Activated CD4-positive, alpha-beta memory T cell treated with anti-CD3 and anti-CD28 coated beads, Interleukin-2, amount 10 ng/mL, durations not matched to agents 7 days and 5 days (primary cell): ENCODE measurements around the gene METTL9. TPM values are rescaled to one million over a fixed set of nuclear protein-coding genes. Genes with fewer than 3 reads are reported as not detected.
"Not testable (repeated sequence)": the region's sequence is repeated elsewhere in the genome, so short reads cannot be mapped to it uniquely, and the experiment has no call there.

Experiments used
- CTCF ChIA-PET: fragments of 350-600 bp; sonication (Branson Sonifier 250); formaldehyde crosslinking; loops from one replicate; lab custom pipeline; 2021; ENCODE audit warnings: antibody characterized with exemption, inconsistent platforms; lab: Charles Lee
- POLR2A ChIA-PET: fragments of 350-600 bp; sonication (Branson Sonifier 250); formaldehyde crosslinking; loops from one replicate; lab custom pipeline; 2021; ENCODE audit warnings: antibody characterized with exemption; lab: Charles Lee
- DNase-seq: peaks from one replicate; pipeline ENCODE4 v3.0.0-alpha.2; 2020
- H3K27ac Mint-ChIP-seq: one replicate; pipeline ENCODE4 v1.8.0; 2021; ENCODE audit warnings: mild to moderate bottlenecking, mixed read lengths
- H3K27me3 Mint-ChIP-seq: one replicate; pipeline ENCODE4 v1.8.0; 2021; ENCODE audit warnings: mixed read lengths
- H3K36me3 Mint-ChIP-seq: one replicate; pipeline ENCODE4 v1.8.0; 2021; ENCODE audit warnings: low read depth, mixed read lengths
- H3K4me1 Mint-ChIP-seq: one replicate; pipeline ENCODE4 v1.8.0; 2021; ENCODE audit warnings: mixed read lengths
- H3K4me3 Mint-ChIP-seq: one replicate; pipeline ENCODE4 v1.8.0; 2021; ENCODE audit warnings: mild to moderate bottlenecking, mixed read lengths
- H3K9me3 Mint-ChIP-seq: one replicate; pipeline ENCODE4 v1.8.0; 2021; ENCODE audit warnings: mixed read lengths
- total RNA-seq, 2 experiments: library from RNA; stranded (reverse); gene quantifications; one replicate each; pipeline ENCODE4 v1.2.3, GENCODE V29; 2021

The METTL9 gene
- 10 to 100 TPM; 84.2 to 86.1 TPM for total RNA-seq

DNA sequence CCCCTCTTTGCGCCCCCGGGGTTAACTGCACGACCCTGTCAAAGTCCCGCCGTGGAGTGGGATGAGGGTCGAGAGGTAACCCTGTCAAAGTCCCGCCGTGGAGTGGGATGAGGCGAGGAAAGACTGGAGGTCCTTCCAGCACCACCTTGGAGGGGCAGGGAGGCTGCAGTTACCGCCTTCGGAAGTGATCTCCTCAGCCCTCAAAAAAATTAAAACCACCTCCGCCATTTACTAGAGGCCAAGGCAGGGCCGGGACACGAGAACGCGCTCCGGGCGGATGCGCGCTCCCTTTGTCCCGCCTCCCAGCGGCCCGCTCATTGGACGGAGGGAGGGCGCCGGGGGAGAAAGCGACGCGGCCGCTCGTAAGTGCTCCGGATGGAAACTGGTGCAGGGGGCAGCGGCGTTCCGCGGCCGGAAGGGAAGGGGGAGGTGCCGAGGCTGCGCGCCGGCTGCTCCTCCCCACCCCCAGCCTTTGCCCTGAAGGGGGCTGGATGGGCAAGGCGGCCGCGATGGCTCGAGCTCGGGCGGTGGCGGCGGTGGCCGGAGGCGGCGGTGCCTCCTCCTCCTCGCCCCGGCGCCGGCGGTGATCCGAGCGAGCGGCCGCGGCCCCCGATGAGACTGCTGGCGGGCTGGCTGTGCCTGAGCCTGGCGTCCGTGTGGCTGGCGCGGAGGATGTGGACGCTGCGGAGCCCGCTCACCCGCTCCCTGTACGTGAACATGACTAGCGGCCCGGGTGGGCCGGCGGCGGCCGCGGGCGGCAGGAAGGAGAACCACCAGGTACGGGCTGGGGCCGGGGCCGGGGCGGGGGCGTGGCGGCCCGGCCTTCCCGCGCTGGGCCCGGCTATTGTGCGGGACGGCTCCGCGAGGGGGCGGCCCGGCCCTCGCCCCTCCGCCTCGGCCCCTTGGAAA, at the start of gene METTL9:
TSS of gene METTL9 (plus strand) at position 456 of the 909 bp plus-strand sequence. CDS start at position 613, 157 bp downstream.
- peaks cover 52% of the 10 kb centered on the region for H3K4me1 Mint-ChIP-seq
- peaks cover 7% of the 10 kb centered on the region for H3K36me3 Mint-ChIP-seq
- ChIA-PET CTCF (no interaction called here), POLR2A (interaction anchor here (0.7 to 4.0 kb wide), 6 partner anchors 9 to 46 kb away, joined by 3 to 33 read pairs (median 4); no protein-coding TSS in a partner anchor)
- no peaks in the 10 kb centered on the region for H3K27me3 Mint-ChIP-seq
- H3K9me3 Mint-ChIP-seq, result no peaks in the 10 kb centered on the region
- peak within 1 kb of the TSS; percentile 85 for H3K27ac Mint-ChIP-seq
- DNase-seq, result peak; percentile 96
- H3K4me3 Mint-ChIP-seq, result peak within 1 kb of the TSS; percentile 88

DNA sequence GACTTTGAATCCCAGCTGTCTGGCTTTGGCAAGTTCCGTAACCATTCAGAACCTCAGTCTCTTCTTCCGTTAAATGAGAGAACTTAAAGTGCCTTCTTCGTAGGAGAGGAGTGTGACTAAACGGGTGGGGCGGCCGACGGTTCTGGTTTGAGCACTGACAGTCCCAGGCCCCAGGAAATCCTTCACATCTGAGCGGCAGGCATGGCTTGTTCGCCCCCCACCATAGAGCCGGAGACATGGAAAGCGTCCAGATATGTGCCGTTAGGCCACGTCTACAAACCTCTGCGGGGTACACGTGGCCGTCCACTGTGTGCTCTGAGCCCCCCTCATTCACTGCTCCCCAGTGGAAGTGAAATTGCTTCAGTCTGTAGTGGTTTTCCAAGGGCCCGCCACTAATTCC, 49.4 kb upstream of the METTL9 start:
- H3K9me3 Mint-ChIP-seq, H3K36me3 Mint-ChIP-seq, DNase-seq, POLR2A ChIA-PET, CTCF ChIA-PET, H3K4me3 Mint-ChIP-seq, H3K4me1 Mint-ChIP-seq, H3K27me3 Mint-ChIP-seq, H3K27ac Mint-ChIP-seq: not testable (repeated sequence)

DNA sequence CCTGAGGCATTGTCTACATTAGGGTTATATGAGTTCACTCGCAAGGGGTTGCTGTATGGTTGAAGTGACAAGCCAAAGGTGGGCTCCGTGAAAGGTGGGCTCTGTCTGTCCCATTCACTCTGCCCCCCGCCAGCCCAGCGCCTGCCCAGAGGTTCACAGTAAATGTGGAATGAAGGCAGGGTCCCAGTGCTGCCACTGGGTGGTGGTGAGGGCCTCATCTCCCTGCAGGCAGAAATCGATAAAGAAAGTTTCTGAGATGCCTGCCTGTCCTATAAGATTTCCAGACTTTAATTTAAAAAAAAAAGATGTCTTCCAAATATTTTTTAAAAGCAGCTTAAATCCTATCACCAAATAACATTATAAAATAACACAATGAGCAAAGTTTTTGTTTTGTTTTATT, 48.9 kb upstream of the METTL9 start:
- POLR2A ChIA-PET, H3K9me3 Mint-ChIP-seq, H3K4me3 Mint-ChIP-seq, DNase-seq, H3K27ac Mint-ChIP-seq, H3K36me3 Mint-ChIP-seq, CTCF ChIA-PET, H3K27me3 Mint-ChIP-seq: not testable (repeated sequence)
- peaks cover 13% of the 10 kb centered on the region for H3K4me1 Mint-ChIP-seq

DNA sequence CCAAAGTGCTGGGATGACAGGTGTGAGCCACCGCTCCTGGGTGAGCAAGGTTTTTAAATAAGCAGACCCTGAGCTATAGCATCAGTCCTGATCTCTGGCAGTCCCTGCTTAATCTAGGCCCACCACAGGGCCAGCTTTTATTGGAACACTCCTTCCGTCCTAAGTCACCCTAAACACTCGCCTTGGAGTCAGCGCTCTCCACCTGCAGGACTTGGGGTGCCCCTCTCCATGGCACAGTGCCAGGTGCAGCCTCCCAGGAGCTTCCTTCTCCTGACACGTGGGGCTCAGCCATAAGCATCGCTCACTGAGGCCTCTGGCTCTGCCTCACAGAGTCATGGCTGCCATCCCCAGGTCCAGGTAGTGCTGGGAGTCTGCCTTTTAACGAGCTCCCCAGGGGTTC, 48.3 kb upstream of the METTL9 start:
- H3K27ac Mint-ChIP-seq, CTCF ChIA-PET: not testable (repeated sequence)
- peaks cover 14% of the 10 kb centered on the region for H3K4me1 Mint-ChIP-seq

DNA sequence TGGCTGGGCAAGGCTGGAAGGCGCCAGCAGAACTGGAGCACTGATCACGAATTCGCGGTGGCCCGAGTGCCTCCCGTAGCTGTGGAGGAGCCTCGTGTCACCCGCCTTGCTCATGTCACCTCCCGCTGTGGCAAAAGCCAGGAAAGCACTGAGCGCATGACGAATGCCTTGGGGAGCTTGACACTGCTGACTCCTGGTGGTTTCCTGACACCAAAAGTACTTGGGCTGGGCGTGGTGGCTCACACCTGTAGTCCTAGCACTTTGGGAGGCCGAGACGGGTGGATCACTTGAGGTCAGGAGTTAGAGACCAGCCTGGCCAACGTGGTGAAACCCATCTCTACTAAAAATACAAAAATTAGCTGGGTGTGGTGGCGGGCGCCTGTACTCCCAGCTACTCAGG, 47.8 kb upstream of the METTL9 start:
- H3K36me3 Mint-ChIP-seq, H3K4me3 Mint-ChIP-seq, CTCF ChIA-PET, DNase-seq, POLR2A ChIA-PET, H3K9me3 Mint-ChIP-seq, H3K27me3 Mint-ChIP-seq, H3K27ac Mint-ChIP-seq: not testable (repeated sequence)
- peaks cover 14% of the 10 kb centered on the region for H3K4me1 Mint-ChIP-seq

More for the DNA sequence above, 48.3 kb upstream of the METTL9 start:
- H3K9me3 Mint-ChIP-seq, POLR2A ChIA-PET, H3K27me3 Mint-ChIP-seq, H3K36me3 Mint-ChIP-seq, H3K4me3 Mint-ChIP-seq, DNase-seq: not testable (repeated sequence)

DNA sequence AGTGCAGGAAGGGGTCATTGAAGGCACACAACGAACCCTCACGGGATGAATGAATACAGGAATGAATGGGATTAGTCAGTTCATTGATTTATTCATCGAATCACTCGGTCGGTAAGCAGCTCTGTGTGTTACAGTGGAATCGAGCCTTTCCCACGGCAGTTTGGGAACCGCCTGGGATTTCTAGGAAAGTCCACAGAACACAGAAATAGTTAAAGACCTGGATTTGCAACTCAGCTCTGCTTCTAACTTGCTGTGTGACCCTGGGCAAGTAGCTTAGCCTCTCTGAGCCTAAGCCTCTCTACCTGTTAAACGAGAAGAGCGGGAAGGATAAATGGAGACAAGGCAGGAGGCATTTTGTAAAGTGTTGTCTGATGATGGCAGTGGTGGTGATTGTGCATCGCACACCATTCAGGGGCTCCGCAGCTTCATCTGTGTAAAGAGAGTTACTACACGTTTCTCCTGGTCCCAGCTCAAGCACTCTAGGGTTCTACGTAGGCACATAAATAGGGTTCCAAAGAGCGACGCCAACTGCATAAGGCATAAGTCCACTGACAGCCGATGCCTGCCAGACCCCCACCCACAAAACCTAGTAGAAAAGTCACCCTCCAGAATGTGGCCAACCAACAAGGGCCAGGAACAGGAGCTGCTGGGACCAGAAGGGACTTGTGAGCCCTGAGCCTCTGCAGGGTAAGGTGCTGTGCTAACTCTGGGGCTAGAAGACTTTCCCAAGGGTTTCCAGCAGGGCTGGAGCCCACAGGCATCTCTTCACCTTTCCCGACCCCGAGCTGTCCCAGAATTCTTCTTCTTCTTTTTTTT, 45.7 kb upstream of the METTL9 start:
- not testable (repeated sequence) for H3K27ac Mint-ChIP-seq, H3K9me3 Mint-ChIP-seq, H3K36me3 Mint-ChIP-seq, H3K4me3 Mint-ChIP-seq, H3K27me3 Mint-ChIP-seq, DNase-seq
- POLR2A ChIA-PET, result interaction anchor here (0.6 to 0.8 kb wide), 2 partner anchors 34 to 52 kb away, joined by 3 to 4 read pairs; no protein-coding TSS in a partner anchor
- peaks cover 14% of the 10 kb centered on the region for H3K4me1 Mint-ChIP-seq
- CTCF ChIA-PET, result interaction anchor here (0.6 to 1.4 kb wide), 6 partner anchors 10 to 400 kb away, joined by 3 to 6 read pairs (median 3); no protein-coding TSS in a partner anchor

DNA sequence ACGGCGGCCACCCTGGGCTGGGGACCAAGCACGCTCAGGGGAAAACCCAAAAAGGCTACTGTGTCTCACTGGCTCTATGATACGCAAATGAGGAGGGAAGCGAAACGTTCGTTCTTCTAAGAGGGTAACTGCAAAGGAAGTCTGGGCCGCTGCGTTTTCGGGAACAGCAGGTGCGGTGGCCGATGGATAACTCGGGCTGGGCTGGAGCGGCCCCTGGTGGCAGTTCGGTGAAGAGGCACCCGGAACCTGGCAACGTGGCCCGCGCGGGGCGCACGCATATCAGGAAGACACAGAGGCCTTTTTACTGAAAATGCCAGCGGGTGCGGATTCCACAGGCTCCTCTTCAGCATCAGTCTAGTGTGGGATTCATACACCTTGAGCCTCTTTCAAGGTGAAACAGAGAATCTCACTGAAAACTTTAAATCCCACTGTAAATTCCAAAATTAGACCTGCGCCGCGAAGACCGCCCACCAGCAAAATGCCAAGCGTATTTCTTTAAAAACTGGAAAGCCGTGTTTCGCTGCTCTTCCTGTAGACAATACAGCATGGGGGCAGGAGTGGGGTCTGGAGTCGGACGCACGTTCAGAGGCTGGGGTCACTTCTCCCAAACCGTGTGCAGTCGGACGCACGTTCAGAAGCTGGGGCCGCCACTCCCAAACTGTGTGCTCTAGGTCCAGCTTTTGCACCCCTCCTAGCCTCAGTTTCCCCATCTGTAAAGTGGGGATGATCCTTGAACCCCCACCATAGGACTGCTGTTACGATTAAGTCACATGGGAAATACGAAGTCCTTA, 44.4 kb upstream of the METTL9 start:
- DNase-seq, result peak; percentile 91
- ChIA-PET CTCF (interaction anchor here (0.6 to 1.2 kb wide), 4 partner anchors 9 to 254 kb away, joined by 3 to 6 read pairs (median 3); no protein-coding TSS in a partner anchor), POLR2A (no interaction called here)
- Mint-ChIP-seq H3K27ac (no peak overlapping the region), H3K27me3 (peaks cover 5% of the 10 kb centered on the region), H3K9me3 (no peaks in the 10 kb centered on the region), H3K4me1 (peaks cover 14% of the 10 kb centered on the region), H3K36me3 (no peaks in the 10 kb centered on the region), H3K4me3 (peak overlapping the region; percentile 45)

DNA sequence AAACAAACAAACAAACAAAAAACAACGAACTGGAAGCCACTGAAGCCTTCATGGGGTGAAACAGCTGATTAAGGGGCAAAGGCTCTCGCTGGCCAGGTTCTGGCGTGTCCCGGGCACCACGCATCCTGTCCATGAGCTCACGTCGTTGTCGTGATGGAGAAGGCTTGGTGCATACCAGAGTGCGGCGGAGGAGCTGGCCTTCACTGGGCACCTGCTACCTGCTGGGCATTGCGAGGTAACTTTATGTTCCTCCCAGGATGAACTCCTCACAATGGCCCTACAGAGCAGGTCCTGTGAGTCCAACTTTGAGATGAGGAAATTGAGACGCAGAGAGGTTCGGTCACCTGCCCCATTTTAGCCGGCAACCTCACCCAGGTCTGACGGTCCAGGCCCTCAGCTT, 43.8 kb upstream of the METTL9 start:
- H3K36me3 Mint-ChIP-seq, H3K27me3 Mint-ChIP-seq, POLR2A ChIA-PET, DNase-seq, H3K4me3 Mint-ChIP-seq, H3K9me3 Mint-ChIP-seq, H3K27ac Mint-ChIP-seq: not testable (repeated sequence)
- H3K4me1 Mint-ChIP-seq, result peaks cover 14% of the 10 kb centered on the region
- CTCF ChIA-PET, result interaction anchor here (0.9 to 1.4 kb wide), 4 partner anchors 9 to 255 kb away, joined by 3 to 6 read pairs (median 3); no protein-coding TSS in a partner anchor

DNA sequence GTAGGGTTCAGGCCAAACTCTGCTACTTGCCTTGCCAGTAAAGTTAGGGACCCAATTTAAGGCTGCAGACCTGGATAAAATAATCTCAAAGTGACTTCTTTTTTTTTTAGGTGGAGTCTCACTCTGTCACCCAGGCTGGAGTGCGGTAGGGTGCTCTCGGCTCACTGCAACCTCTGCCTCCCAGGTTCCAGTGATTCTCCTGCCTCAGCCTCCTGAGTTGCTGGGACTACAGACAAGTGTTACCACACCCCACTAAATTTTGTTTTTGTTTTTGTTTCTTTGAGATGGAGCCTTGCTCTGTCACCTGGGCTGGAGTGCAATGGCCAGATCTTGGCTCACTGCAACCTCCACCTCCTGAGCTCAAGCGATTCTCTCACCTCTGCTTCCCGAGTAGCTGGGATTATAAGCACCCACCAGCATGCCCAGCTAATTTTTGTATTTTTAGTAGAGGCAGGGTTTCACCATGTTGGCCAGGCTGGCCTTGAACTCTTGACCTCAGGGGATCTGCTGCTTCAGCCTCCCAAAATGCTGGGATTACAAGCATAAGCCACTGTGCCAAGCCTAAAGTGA, 43.3 kb upstream of the METTL9 start:
- DNase-seq, H3K9me3 Mint-ChIP-seq, POLR2A ChIA-PET, H3K36me3 Mint-ChIP-seq, H3K4me3 Mint-ChIP-seq, H3K27ac Mint-ChIP-seq, H3K27me3 Mint-ChIP-seq: not testable (repeated sequence)
- CTCF ChIA-PET, result interaction anchor here (1.1 to 1.4 kb wide), 3 partner anchors 8 to 255 kb away, joined by 3 to 6 read pairs (median 3); no protein-coding TSS in a partner anchor
- peaks cover 14% of the 10 kb centered on the region for H3K4me1 Mint-ChIP-seq

DNA sequence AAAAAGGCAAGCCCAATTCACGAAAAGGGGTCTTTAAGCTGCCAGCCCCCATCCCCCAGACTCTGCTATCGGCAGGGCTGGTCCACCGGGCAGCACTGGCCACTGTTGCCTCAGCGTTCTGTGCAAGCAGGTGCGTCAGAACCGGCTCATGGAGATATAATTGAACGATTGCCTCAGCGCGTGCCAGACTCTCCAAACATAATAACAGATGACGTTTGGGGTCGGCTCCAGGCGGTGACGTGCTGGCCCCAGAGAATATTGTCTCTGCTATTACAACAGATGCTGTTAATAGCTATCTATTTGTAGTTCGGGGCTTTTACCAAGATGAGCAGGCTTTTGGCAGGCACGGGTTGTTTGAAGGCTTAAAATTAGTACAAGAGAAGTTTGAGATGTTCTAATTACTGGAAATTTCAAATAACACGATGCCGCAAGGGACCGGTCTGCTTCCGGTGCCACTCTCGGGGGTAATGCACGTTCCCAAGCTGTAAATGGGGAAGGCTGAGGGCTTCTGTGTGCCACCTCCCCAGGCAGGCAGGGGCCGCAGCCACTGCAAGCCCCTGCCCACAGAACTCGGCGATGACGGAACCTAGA, 42.6 kb upstream of the METTL9 start:
- H3K4me3 Mint-ChIP-seq, H3K9me3 Mint-ChIP-seq, H3K36me3 Mint-ChIP-seq, H3K27ac Mint-ChIP-seq, POLR2A ChIA-PET, H3K27me3 Mint-ChIP-seq, DNase-seq: not testable (repeated sequence)
- CTCF ChIA-PET, result interaction anchor here (0.5 to 1.4 kb wide), 2 partner anchors 11 to 256 kb away, joined by 3 read pairs; no protein-coding TSS in a partner anchor
- peaks cover 14% of the 10 kb centered on the region for H3K4me1 Mint-ChIP-seq

DNA sequence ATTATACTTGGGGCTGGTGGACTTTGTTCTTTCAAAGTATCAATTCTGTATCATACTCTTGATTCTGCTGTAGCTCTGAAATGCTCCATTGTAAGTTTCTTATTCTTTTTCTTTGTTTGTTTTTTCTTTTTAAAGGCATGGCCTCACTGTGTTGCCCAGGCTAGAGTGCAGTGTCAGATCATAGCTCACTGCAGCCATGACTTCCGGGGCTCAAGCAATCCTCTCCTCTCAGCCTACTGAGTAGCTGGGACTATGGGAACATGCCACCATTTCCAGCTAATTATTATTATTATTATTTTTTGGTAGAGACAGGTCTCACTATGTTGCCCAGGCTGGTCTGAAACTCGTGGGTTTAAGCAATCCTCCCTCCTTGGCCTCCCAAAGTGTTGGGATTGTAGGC, 38.9 kb upstream of the METTL9 start:
- Mint-ChIP-seq H3K36me3 (no peaks in the 10 kb centered on the region), H3K4me1 (peaks cover under 1% of the 10 kb centered on the region), H3K27me3 (no peaks in the 10 kb centered on the region), H3K9me3 (no peaks in the 10 kb centered on the region), H3K4me3 (no peak overlapping the region), H3K27ac (no peak overlapping the region)
- DNase-seq, result no peak
- ChIA-PET POLR2A (no interaction called here), CTCF (no interaction called here)

DNA sequence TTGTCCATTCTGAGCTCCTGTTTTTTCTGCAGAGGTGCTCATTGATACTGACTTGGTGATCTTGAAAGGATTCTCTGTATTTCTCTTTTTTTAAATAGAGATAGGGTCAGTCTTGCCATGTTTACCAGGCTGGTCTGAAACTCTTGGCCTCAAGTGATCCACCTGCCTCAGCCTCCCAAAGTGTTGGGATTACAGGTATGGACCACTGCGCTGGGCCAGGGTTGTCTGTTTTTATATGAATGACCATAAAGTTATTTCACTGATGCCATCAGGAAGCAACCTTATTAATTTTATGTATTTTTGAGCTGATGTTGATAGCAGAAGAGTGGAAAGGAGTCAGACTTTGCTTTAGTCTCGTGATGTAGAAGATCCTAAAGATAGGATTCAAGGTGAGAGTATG, 35.7 kb upstream of the METTL9 start:
- no peaks in the 10 kb centered on the region for H3K36me3 Mint-ChIP-seq
- peaks cover 3% of the 10 kb centered on the region for H3K27me3 Mint-ChIP-seq
- H3K4me1 Mint-ChIP-seq, result peaks cover 4% of the 10 kb centered on the region
- H3K9me3 Mint-ChIP-seq, result no peaks in the 10 kb centered on the region
- DNase-seq, result no peak
- ChIA-PET POLR2A (no interaction called here), CTCF (interaction anchor here (0.9 to 1.8 kb wide), 3 partner anchors 8 to 77 kb away, joined by 3 read pairs; no protein-coding TSS in a partner anchor)
- H3K4me3 Mint-ChIP-seq, result no peak overlapping the region
- no peak overlapping the region for H3K27ac Mint-ChIP-seq
